ENCODE data around the gene LUZP4. TPM values are rescaled to one million over a fixed set of nuclear protein-coding genes. Genes with fewer than 3 reads are reported as not detected.
"Not testable (repeated sequence)": the region's sequence is repeated elsewhere in the genome, so short reads cannot be mapped to it uniquely, and the experiment has no call there.

LUZP4 gene
- total and polyA plus RNA-seq, 2 of the 13 experiments (the other 11 are each of a cell fraction or from before 2014, with no cell fraction given) = not detected

DNA sequence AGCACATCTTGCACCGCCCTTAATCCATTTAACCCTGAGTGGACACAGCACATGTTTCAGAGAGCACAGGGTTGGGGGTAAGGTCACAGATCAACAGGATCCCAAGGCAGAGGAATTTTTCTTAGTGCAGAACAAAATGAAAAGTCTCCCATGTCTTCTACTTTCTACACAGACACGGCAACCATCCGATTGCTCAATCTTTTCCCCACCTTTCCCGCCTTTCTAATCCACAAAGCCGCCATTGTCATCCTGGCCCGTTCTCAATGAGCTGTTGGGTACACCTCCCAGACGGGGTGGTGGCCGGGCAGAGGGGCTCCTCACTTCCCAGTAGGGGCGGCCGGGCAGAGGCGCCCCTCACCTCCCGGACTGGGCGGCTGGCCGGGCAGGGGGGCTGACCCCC is 57.2 kb downstream of the LUZP4 start:
- ATAC-seq; BruUV-seq (replicated peaks); H3K9ac ChIP-seq (ENCODE audit: insufficient read depth, low read depth, low read length); H3K36me3 ChIP-seq (replicated peaks in 1 of 2; ENCODE audit: control insufficient read depth in 1 of 2, insufficient read depth in 2 of 2, low read length in 2 of 2); CTCF ChIA-PET (ENCODE audit: low intra/inter-chr PET ratio, low total read pairs); H3K4me2 ChIP-seq (ENCODE audit: low read depth, low read length); POLR2A ChIA-PET; H3K9me3 ChIP-seq (ENCODE audit: low read length); H3K4me3 ChIP-seq (replicated peaks in 1 of 3; ENCODE audit: insufficient read depth in 1 of 3, low read depth in 2 of 3, low read length in 3 of 3); H3K27me3 ChIP-seq (ENCODE audit: control insufficient read depth in 1 of 2, insufficient read depth in 2 of 2, low read length in 2 of 2); FAIRE-seq; H4K20me1 ChIP-seq (ENCODE audit: insufficient read depth, low read length); H2AFZ ChIP-seq (ENCODE audit: low read length); H3K27ac ChIP-seq (ENCODE audit: extremely low read length, insufficient read depth, low read length); in situ Hi-C loops (cut with HindIII; ENCODE audit: extremely low pct_ligation_motif_present, low pct_unique_long_range_greater_than_20kb); DNase-seq (ENCODE audit: low spot score); H3K79me2 ChIP-seq (ENCODE audit: insufficient read depth, low read length); TF ChIP-seq SOX13 (IDR thresholded peaks at IDR 0.05): not testable (repeated sequence)
- peaks cover 71% of the 10 kb centered on the region for H3K4me1 ChIP-seq (ENCODE audit: insufficient read depth, low read length)
- TF ChIP-seq, protein P1, sequence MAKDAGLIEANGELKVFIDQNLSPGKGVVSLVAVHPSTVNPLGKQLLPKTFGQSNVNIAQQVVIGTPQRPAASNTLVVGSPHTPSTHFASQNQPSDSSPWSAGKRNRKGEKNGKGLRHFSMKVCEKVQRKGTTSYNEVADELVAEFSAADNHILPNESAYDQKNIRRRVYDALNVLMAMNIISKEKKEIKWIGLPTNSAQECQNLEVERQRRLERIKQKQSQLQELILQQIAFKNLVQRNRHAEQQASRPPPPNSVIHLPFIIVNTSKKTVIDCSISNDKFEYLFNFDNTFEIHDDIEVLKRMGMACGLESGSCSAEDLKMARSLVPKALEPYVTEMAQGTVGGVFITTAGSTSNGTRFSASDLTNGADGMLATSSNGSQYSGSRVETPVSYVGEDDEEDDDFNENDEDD (CRISPR knock-in tag; IDR thresholded peaks at IDR 0.05; ENCODE audit: borderline replicate concordance) = peak; percentile 52; the same call in 1 of the 2 replicates
- TF ChIP-seq CEBPB (IDR thresholded peaks at IDR 0.05; ENCODE audit: borderline replicate concordance, low read depth, low read length) (0 out of 2 replicates have a peak, but pooled peaks have one; percentile 27), SOX13 (CRISPR knock-in tag; conservative IDR thresholded peaks at IDR 0.05 in 1 of 2, IDR thresholded peaks at IDR 0.05 in 1 of 2) (peak in 1 of 2 experiments; percentile 24; a peak in 1 of 4 replicates), CEBPG (CRISPR knock-in tag; IDR thresholded peaks at IDR 0.05) (peak; percentile 73)
- TF ChIP-seq, protein P2, sequence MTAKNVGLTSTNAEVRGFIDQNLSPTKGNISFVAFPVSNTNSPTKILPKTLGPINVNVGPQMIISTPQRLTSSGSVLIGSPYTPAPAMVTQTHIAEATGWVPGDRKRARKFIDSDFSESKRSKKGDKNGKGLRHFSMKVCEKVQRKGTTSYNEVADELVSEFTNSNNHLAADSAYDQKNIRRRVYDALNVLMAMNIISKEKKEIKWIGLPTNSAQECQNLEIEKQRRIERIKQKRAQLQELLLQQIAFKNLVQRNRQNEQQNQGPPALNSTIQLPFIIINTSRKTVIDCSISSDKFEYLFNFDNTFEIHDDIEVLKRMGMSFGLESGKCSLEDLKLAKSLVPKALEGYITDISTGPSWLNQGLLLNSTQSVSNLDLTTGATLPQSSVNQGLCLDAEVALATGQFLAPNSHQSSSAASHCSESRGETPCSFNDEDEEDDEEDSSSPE (CRISPR knock-in tag; IDR thresholded peaks at IDR 0.05) = peak; percentile 32; the same call in 1 of the 2 replicates
- 25% methylated on average over 4 of the region's 14 CpGs for WGBS (ENCODE audit: low lambda C conversion rate)
- intact Hi-C loops (cut with micrococcal nuclease; ENCODE audit: unreplicated experiment) = loop anchor here (5.0 kb wide), 1 partner anchor 216 kb away; the partner anchor contains the start of gene PLS3
